NCI-H146 treated with DMSO at 0.1 percent for 48 hours (cell line): ENCODE data around the gene GNG8.
"Not testable (repeated sequence)": the region's sequence is repeated elsewhere in the genome, so short reads cannot be mapped to it uniquely, and the experiment has no call there.

Experiments
- DNase-seq: peaks from one replicate; lab custom pipeline; 2025; ENCODE audit not compliant: unreplicated experiment; lab: John Stamatoyannopoulos, UW

GNG8 gene

DNA sequence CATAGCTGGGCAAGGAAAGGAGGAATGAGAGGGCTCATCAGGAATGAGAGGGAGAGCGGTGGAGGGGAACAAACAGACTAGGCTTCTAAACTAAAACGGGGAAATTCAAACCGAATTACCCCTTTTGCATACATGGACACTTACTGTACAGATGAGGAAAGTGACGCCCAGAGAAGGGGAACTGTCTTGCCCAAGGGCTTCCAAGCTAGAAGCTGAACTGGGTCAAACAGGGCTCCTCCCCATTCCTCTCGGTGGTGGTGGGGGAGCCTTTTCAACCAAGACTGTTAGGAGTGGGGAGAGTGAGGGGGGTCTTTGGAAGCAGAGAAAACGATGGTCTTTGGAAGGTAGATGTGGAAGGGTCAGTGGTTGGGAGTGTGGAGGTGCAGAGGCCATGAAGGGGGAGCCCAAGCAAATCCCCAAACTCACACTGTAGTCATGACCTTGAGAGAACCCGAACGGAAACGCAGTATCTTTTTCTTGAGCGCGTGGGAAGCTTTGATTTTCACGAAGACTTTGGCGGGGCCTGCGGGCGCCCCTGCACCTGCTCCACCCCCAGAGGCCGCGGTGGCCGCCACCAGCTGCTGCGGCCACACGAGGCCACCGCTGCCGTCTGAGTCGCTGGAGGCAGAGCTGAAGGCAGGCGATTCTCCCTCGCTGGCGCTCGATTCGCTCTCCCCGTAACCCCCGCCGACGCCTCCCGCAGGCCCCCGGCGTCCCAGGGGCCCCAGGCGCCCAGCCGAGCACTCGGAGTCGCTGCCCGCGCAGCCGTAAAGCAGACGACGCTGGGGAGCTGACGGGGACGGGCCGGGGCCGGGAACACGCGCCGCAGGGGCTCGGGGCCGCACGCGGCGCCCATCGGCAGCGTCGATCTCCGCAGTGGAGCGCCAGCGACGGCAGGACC lies 12.3 kb upstream of the GNG8 start:
- no peak for DNase-seq

DNA sequence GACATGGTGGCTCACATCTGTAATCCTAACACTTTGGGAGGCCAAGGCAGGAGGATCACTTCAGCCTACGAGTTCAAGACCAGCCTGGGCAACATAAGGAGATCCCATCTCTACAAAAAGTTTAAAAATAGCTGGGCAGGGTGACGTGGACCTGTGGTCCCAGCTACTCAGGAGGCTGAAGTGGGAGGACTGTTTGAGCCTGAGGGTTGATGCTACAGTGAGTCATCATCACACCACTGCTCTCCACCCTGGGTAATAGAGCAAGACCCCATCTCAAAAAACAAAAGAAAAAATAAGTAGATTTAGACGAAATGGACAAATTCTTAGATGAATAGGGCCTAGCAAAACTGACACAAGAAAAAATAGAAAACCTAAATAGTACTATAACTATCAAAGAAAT lies 10.4 kb upstream of the GNG8 start:
- DNase-seq = no peak

DNA sequence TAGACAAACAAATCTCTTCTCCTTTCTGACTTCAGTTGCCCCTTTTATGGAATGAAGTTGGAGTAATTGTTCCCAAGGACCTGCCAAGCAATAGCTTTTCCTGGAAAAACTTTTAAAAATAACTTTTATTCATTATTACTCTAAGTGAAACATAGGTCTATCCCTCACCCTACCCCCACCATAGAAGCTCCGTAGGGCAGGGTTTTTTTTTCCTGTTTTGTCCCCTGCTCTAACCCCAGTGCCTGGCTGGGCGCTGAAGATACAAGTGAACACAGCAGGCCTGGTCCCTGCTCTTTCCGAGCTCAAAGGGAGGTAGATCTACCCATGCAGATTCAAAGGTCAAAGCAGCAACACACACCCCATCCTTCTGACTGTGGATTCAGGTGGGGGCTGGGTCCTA lies 8.7 kb upstream of the GNG8 start:
- DNase-seq = no peak

DNA sequence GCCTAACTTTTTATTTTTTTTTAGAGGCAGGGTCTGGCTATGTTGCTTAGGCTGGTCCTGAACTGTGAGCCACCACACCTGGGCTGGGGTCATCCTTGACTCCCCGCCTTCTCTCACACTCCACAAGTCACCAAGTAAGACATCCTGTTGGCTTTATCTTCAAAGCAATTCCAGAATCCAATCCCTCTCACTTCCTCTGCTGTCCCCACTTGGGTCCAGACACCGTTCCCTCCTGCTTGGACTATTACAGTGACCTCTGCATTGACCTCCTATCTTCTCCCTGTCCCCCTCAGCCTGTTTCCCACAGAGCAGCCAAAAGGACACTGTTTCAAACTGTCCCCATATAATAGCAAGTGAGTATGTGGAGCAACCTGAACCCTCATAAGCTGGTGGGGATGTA lies 4.7 kb upstream of the GNG8 start:
- DNase-seq = no peak

DNA sequence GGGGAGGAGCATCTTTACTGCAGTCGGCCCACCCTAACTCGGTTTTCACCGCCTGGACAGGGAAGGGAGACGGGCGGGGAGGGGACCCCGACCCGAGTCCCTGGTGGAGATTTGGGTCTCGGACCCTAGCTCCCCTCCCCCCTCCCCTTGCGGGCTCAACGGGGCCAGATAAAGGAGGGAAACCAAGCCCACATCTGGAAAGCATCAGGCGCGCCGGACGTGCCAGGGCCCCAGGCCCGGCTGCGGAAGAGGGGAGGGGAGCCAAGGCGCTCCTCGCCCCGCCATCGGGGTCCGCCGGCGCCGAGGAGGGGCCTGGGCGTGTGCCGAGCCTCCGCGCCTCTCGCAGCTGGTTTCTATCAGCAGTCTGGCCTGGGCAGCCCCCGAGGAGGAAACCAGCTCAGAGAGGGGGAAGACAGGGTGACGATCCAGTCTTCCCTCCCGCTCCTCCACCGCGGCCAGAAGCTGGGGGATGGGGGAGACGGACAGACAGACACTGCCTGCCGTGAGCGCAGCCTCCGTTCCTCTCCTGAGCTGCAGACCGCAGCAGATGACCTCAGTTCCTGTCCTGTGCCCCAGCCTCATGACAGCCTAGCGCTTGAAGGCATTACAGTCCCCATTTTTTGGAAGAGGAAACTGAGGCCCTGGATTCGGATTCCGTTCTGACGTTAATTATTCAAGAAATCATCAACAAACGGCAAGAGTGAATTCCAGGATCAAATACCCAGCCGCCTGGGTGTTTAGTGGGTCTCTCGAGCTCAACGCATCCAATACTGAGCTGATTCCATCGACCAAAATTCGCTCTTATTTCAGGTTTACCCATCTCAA lies 3.6 kb upstream of the GNG8 start:
- no peak for DNase-seq

DNA sequence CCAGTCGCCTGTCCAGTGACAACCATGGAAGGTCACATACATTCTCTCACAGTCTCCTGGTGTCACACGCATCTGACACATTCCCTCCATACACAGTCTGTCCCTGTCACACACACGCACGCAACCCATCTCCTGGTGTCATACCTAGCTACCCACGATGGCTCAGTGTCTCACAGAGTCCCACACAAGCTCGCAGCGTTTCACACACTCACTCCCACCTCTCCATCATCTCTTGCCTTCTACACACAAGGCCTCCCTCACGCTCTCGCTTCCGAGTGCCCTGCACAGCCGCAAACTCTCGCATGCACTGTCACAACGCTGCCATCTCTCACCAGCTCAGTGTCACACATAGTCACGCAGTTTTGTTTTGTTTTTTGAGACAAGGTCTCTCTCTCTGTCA lies 1.2 kb upstream of the GNG8 start:
- no peak for DNase-seq

DNA sequence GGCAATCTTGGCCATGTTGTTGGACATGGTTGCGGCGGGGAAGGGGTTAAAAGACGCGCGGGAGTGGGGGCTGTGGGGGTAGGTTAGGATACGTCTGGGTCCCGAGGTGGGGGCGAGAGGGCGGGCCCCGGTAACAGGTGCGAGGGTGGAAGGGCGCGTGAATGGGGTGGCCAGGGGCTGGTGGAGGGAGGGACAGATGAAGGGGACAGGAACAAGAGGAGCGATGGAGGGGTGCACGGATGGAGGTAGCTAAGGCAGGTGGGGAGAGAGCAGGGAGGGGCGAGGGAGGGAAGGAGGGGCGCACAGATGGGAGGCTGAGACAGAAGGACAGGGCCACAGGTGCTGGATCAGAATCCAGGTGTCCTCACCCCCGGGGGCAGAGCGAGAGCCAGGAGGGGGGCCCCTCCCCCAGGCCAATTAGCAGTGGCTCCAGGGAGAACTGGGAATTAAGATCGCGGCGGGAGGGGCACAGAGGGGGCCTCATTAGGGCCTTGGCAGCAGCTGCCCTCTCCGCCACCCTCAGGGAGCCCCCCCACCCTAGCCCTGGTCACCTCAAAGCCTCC lies 1.3 kb downstream of the GNG8 start:
- DNase-seq = peak; percentile 78

DNA sequence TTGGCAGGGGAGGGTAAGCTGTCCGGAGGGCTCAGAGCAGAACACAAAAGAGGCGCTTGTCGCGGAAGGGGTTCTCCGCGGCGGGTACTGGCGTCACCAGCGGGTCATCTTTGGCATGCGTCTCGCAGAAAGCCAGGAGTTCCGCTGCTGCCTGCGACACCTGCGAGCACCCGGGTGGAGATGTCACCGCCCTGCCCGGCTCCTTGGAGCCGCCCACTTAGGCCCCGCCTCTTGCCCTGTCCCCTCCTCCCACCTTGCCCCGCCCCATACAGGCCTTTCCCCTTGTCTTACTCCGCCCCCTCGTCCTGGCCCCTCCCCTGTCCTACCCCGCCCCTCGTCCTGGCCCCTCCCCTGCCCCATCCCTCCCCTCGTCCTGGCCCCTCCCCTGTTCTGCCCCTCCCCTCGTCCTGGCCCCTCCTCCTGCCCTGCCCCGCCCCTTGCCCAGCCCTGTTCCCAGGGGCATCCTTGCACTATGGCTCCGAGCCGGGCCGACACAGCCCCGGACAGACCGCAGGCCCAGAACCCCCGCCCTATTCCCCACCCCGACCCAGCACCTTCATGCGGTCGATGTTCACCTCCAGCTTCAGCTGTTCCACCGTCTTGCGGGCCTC lies 1.9 kb downstream of the GNG8 start:
- DNase-seq = peak; percentile 72

DNA sequence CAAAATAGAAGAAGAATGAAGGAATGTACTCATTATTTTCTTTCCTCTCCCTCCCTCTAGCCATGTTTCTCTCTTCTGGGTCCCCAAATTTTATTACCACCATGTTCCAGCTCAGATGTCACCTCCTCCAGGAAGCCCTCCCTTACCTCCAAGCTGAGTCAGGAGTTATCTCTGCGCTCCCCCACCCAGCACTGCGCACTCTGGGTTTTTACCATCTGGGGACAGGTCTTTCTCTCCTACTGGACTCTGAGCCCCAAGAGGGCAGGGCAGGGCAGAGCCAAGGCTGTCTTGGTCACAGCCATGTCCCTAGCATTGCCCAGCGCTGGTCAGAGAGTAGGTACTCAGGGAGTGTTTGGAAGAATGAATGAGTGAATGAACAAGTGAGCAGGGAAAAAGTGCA lies 2.9 kb downstream of the GNG8 start:
- no peak for DNase-seq

DNA sequence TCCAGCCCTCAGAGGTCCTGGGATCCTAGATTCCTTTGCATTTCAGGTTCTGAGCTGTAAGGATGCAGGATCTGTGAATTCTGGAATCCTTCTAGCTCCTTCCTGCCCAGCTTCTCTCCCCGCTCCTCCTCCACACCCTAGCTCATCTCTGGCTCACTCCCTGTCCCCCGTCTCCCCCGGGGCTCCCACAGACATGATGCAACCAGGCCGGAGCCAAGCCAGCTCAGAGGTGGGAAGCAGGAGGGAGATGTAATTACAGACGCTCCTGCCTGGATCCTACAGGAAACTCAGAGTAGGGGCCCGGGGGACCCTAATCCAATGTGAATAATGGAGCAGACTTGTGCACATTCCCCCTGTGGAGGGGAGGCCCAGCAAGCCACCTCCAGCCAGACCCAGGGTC lies 4.5 kb downstream of the GNG8 start:
- DNase-seq = no peak

DNA sequence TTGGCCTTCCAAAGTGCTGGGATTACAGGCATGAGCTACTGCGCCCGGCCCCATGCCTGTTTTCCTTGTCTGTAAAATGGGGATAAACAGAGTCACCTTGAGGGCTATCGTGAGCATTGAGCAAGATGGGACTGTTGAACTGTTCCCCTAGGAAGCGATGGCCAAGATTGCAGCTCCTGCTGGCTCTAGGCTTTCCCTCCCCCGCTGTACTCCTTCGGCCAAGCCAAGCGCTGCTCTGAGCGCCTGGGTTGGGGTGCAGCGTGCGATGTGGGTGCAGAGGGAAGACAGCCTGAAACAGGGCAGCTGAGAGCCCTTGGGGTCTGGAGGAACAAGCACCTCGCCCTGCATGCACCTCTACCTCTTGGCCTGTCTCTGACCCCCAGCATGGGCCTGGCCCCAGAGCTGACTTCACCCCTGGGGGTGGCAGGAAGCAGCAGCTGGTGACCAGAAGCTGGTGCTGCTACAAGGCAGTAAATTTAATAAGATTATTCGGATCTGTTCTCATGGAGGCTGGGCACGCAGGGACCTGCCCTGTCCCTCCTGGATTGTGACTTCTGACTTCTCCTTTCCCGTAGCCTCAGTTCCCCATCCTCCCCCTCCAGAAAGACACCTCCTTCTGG lies 5.3 kb downstream of the GNG8 start:
- no peak for DNase-seq

DNA sequence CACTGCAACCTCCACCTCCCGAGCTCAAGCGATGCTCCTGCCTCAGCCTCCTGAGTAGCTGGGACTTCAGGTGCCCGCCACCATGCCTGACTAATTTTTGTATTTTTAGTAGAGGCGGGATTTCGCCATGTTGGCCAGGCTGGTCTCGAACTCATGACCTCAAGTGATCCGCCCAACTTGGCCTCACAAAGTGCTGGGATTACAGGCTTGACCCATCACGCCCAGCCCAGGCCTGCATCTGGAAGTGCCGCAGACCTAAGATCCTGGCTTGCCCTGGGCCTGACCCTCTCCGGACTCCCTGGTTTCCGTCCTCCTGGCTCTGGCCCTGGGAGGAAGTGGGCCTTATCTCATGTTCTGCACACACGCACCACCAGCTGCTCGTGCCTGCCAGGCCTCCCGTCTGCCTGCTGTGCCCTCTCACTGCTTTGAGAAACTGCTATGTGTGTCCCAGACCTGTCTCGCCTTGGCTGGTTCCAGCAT lies 6.4 kb downstream of the GNG8 start:
- DNase-seq = no peak

DNA sequence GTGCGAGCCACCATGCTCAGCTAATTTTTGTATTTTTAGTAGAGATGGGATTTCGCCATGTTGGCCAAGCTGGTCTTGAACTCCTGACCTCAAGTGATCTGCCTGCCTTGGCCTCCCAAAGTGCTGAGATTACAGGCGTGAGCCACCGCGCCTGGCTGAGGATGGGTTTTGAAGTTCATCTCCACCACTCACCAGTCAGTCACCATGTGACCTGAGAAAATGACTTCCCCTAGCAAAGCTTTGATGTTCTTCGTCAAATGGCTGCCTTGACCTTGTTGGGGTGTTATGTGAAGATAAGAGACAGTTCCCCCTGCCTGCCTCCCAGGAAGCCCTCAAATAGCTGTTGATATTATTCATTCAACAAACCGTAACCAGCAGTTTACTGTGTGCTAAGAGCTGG lies 7.0 kb downstream of the GNG8 start:
- DNase-seq = not testable (repeated sequence)

DNA sequence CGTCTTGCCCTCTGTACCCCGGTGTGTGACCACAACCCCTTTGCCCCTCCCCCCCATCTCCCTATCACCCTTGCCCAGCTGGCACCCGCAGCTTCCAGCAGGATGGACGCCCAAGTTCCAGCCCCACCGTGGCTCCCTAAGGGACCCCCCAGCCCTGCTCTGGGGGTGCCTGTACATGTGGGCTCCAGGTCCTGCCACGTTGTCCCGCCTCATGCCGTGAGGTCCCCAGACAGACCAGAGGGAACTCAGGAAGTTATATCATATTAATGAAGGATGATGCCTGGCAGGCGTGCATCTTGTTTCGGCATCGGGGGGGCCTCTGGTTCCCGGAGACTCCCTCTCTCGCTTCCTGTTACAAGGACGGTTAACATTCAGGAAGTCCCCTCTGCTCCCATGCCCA lies 9.6 kb downstream of the GNG8 start:
- DNase-seq = no peak

DNA sequence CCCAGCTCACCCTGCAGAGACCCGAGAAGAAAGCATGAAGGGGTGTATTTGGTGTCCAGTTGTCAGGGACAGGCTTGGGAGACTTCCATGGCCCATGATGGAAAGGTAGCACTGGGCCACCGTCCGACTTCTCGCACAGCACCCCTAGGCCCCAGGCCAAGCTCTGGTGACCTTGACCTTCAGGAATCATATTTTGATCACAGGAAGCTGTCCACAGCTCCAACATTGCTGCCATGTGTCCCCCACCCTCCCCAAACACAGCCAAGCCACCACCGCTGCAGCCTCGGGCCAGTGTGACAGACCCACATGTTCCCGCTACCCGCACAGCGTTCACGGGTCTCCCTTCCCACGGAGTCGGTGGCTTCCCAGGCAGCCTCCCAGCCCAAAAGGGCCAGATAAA lies 10.3 kb downstream of the GNG8 start:
- DNase-seq = no peak

DNA sequence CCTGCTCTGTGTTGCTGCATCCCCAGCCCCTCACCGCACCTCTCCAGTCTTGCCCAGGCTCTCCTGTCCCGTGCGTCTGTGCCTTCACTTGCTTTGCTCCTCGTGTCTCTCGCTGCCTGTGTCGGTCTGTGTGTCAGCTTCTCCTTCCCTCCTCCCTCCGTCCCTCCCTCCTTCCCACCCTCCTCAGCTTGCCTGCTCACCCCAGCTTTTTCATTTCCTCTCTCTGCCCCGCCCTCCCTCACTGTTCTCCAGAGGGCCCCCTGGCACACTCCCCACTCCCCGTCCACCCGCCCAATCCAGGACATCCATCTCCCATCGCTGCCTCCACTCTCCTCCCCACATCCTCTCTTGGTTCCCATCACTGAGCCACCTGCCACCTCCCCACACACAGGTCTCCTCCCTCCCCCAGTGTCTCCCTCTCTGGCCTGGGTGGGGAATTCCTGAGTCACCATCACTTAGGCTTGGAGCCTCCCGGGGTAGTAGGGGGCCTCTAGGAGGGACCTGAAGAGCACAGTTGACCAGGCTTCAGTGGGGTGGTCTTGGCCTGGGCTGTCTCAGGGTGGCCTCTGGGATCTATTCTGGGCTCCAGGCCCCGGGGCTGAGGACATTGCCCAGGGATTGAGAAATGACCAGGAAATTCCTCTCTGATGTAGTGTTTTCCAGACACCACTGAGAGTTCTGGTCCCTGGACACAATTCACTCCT lies 10.9 kb downstream of the GNG8 start, which contains the start of gene PTGIR:
TSS of gene PTGIR (minus strand) at position 132 of the 704 bp plus-strand sequence. CDS start 864 bp downstream, outside the sequence.
- no peak for DNase-seq

DNA sequence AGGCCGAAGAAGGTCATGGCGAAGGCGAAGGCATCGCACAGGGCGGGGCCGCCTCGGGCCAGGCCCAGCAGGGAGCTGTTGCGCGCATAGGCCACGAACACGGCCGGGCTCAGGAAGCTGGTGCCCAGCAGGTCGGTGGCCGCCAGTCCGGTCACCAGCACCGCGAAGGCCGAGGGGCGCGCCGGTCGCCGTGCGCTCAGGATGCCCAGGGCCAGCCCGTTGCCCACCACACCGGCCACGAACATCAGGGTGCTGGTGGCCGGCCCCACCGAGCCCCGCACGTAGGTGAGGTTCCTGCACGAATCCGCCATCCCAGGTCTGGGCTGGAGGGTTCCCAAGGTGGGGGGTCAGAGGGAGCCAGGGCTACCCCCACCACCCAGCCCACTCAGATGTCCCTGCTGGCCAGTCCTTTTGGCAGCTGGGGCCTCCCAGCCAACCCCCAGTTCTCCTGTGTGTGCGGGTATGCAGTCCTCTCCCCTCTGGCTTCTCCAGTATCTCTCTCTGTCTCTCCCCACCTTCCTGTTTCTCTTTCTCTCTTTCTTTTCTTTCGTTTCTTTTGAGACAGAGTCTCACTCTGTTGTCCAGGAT lies 12.0 kb downstream of the GNG8 start:
- DNase-seq = no peak

DNA sequence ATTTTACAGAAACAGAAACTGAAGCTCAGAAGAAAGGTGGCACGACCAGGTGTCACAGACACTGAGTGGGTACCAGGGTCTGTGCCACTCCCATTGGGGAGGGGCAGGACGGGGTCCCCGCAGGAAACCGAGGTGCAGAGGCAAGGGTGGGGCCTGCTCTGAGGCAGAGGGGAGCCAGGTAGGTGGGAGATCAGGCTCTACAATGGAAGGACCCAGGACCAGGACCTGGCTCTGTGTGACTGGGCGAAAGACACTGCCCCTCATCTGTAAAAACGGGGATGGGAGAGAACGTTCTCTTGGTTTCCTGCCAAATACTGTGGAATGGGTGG lies 13.9 kb downstream of the GNG8 start:
- no peak for DNase-seq

DNA sequence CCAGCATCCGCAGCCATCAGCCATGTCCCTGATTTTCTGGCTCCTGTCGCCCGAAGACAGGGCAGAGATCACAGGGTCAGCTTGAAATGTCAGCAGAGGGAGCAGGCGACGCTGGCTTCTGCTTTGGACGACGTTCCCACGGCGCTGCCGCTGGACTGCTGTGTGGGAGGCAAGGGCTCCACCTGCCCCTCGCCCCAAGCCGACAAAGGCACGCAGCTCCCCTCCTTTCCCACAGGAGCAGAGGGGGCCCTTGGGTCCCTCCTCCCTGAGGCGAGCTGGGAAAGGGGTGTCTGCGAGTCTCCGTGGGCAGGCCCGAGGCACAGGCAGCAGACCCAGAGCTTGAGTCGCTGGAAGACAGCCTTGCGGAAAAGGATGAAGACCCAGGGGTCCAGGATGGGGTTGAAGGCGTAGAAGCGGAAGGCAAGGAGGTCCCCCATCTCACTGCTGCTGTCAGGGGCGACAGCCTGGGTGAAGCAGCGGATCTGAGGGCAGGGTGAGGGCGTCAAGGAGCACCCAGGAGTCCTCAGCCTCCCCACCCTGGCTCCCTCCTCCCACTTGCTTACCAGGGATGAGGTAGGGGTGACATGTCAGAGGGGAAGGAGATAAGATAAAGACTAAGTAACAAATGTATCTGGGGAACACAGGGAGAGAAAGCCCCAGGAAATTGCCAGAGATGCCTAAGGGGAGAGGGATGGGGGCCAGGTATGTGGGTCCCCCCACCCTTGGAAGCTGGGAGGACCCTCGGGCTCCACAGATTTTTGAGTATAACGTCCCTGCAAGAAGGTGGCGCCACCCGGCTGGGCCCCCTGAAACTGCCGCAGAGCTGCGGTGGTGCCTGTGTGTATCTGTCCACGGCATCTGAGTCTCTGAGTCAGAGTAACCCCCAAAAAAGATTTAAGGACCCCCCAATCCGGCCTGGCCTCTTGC lies 14.5 kb downstream of the GNG8 start:
- DNase-seq = no peak
